GM13976 (cell line): ENCODE results near the gene IKZF2.
A peak's percentile ranks its signal among the peaks of the same experiment; 100 is the strongest.

Source experiments
- DNase-seq: peaks from one replicate; pipeline ENCODE4 v3.0.0; 2012; ENCODE audit warnings: low spot score
- CTCF ChIP-seq: IDR thresholded peaks from 2 replicates; pipeline ENCODE4 v1.5.1; 2012; ENCODE audit warnings: borderline replicate concordance, mild to moderate bottlenecking; ENCODE audit not compliant: insufficient read depth; ENCODE audit errors: extremely low read depth, missing control alignments, control extremely low read depth
- in situ Hi-C: fragments of 300-500 bp; cut with MboI; formaldehyde crosslinking; loops from one replicate; pipeline ENCODE4 v1.12.0; 2022; ENCODE audit warnings: low sequenced_read_pairs, mixed read lengths, inconsistent platforms; ENCODE audit not compliant: unreplicated experiment

Gene IKZF2

GRCh38 chr2:212953170-212953920, 198.1 kb downstream of the IKZF2 start:
- DNase-seq: peak; percentile 26
- in situ Hi-C loops: no loop called here

DNA sequence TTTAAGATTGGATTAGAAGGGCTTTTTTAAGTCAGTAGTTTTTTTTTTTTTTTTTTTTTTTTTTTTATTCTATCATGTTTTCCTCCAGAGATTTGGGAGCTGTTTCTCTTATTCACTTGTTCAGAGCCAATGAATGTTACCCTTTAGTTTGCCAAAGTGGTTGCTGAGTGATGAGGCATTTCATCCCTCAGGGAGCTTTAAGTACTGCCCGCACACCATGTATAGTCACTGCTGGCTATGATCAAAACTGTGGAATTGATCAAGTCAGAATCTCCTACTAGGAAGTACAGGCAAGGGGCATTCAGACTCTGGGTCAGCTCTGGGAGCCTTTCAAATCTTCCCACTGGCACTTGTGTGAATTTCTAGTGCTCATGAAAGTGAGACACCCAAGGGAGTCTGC, 201.6 kb downstream of the IKZF2 start:
- no peak for TF ChIP-seq CTCF
- in situ Hi-C loops: no loop called here
- DNase-seq: no peak

More at GRCh38 chr2:212953170-212953920, 198.1 kb downstream of the IKZF2 start:
- TF ChIP-seq CTCF: no peak
